Uterus (tissue), 4 donors: ENCODE results near the gene N4BP2L2. TPM values are rescaled to one million over a fixed set of nuclear protein-coding genes. Genes with fewer than 3 reads are reported as not detected.

Experiments used
- DNase-seq, 2 donors: peaks; one replicate each; pipeline ENCODE4 v3.0.0-alpha.2; 2019 to 2020
- H3K27ac ChIP-seq, 2 donors: fragments of 200-600 bp; sonication (generic); 1 replicate in 1 of 2; 2 replicates in 1 of 2; pipeline ENCODE4 v1.5.1; 2016 to 2018
- H3K27me3 ChIP-seq, 2 donors: fragments of 200-600 bp; sonication (generic); one replicate each; pipeline ENCODE4 v1.5.1; 2018 to 2019; ENCODE audit warnings: control low read depth in 1 of 2
- H3K36me3 ChIP-seq, 2 donors: fragments of 200-600 bp; sonication (generic); one replicate each; pipeline ENCODE4 v1.5.1; 2019; ENCODE audit warnings: control low read depth in 1 of 2
- H3K4me1 ChIP-seq, 2 donors: fragments of 200-600 bp; sonication (generic); one replicate each; pipeline ENCODE4 v1.5.1; 2018 to 2019; ENCODE audit warnings: control low read depth in 1 of 2
- H3K4me3 ChIP-seq, 2 donors: fragments of 200-600 bp; sonication (generic); 1 replicate in 1 of 2; 2 replicates in 1 of 2; pipeline ENCODE4 v1.5.1; 2018 to 2019; ENCODE audit warnings: mild to moderate bottlenecking in 1 of 2
- H3K9me3 ChIP-seq, 2 donors: fragments of 200-600 bp; sonication (generic); one replicate each; pipeline ENCODE4 v1.5.1; 2019; ENCODE audit warnings: control low read depth in 1 of 2
- CTCF ChIP-seq, 4 experiments: fragments of 200-600 bp in 2 of 4; fragments of 450-650 bp in 2 of 4; sonication (generic) in 2 of 4; IDR thresholded peaks; one replicate each; pipeline ENCODE4 v1.5.1; 2016 to 2019; ENCODE audit warnings: antibody characterized with exemption in 4 of 4, mild to moderate bottlenecking in 2 of 4, moderate library complexity in 1 of 4
- POLR2A ChIP-seq, 2 donors: fragments of 450-650 bp; IDR thresholded peaks; one replicate each; pipeline ENCODE4 v1.6.1; 2016; ENCODE audit warnings: antibody characterized with exemption in 2 of 2, mild to moderate bottlenecking in 1 of 2, moderate library complexity in 1 of 2
- intact Hi-C: fragments of 100-400 bp; cut with DNase I; formaldehyde crosslinking; loops from one replicate; pipeline ENCODE4 v1.15.1; 2023; ENCODE audit warnings: low total_unique reads
- total RNA-seq, 4 donors: library from RNA; depleted of rRNA in 3 of 4; stranded (reverse); fragments of >200 nt in 3 of 4; gene quantifications; one replicate each; pipeline versions ENCODE4 v1.1.0 to v1.2.4, GENCODE V29; 2014 to 2023
- donor health status: DM: yes; HTN: yes; CAD: no.

N4BP2L2 gene
- total RNA-seq, 4 donors from 2014 or later, result 187 to 288 (median 233) TPM

GRCh38 chr13:32445461-32445860, 93.1 kb downstream of the N4BP2L2 start:
- Histone ChIP-seq H3K27me3 (no peaks in the 10 kb centered on the region), H3K27ac (no peak overlapping the region), H3K4me3 (no peak overlapping the region), H3K4me1 (no peaks in the 10 kb centered on the region), H3K36me3 (no peaks in the 10 kb centered on the region), H3K9me3 (no peaks in the 10 kb centered on the region)
- intact Hi-C loops, result no loop called here
- TF ChIP-seq CTCF (IDR thresholded peaks at IDR 0.05), result no peak
- no peak for TF ChIP-seq POLR2A (IDR thresholded peaks at IDR 0.05)
- DNase-seq, result no peak

GRCh38 chr13:32443111-32443510, 95.5 kb downstream of the N4BP2L2 start:
- Histone ChIP-seq H3K4me3 (no peak overlapping the region), H3K36me3 (no peaks in the 10 kb centered on the region), H3K27me3 (no peaks in the 10 kb centered on the region), H3K9me3 (no peaks in the 10 kb centered on the region), H3K4me1 (no peaks in the 10 kb centered on the region), H3K27ac (no peak overlapping the region)
- TF ChIP-seq CTCF (IDR thresholded peaks at IDR 0.05), result peak in 3 of 4 experiments; percentile 8 to 33 (median 10)
- no peak for TF ChIP-seq POLR2A (IDR thresholded peaks at IDR 0.05)
- intact Hi-C loops, result no loop called here
- DNase-seq, result no peak

- H3K36me3 ChIP-seq, result no peaks in the 10 kb centered on the region
- no peaks in the 10 kb centered on the region for H3K4me1 ChIP-seq
- TF ChIP-seq CTCF (IDR thresholded peaks at IDR 0.05), result no peak
- TF ChIP-seq POLR2A (IDR thresholded peaks at IDR 0.05), result no peak
- no peak for DNase-seq
- intact Hi-C loops, result no loop called here
- H3K4me3 ChIP-seq, result no peak overlapping the region
- H3K27me3 ChIP-seq, result no peaks in the 10 kb centered on the region
- no peak overlapping the region for H3K27ac ChIP-seq
- H3K9me3 ChIP-seq, result no peaks in the 10 kb centered on the region
Measured at GRCh38 chr13:32438871-32439270, 99.7 kb downstream of the N4BP2L2 start.

DNA sequence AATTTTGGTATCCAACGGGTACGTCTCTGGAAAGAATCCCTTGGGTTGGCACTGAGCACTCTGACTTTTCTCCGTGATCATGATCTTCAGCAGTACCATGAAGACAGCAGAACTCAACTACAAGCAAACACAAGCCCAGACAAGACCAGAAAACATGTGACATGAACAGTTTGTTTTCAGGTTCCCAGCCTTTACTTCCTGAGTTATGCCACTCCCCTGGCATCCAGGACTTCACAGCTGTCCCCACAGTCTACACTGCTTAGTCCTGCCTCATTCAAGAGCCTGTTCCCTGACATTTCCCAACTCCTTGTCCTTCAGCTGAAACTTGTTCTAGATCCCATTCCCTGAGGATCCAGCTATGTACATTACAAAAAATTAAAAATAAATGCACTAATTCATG, 105.7 kb downstream of the N4BP2L2 start:
- Histone ChIP-seq H3K36me3 (no peaks in the 10 kb centered on the region), H3K4me3 (no peak overlapping the region), H3K27ac (no peak overlapping the region), H3K9me3 (no peaks in the 10 kb centered on the region), H3K4me1 (no peaks in the 10 kb centered on the region), H3K27me3 (no peaks in the 10 kb centered on the region)
- intact Hi-C loops, result no loop called here
- DNase-seq, result no peak
- no peak for TF ChIP-seq CTCF (IDR thresholded peaks at IDR 0.05)
- TF ChIP-seq POLR2A (IDR thresholded peaks at IDR 0.05), result no peak

- Histone ChIP-seq H3K36me3 (no peaks in the 10 kb centered on the region), H3K4me3 (no peak overlapping the region), H3K27ac (no peak overlapping the region), H3K9me3 (no peaks in the 10 kb centered on the region), H3K4me1 (no peaks in the 10 kb centered on the region), H3K27me3 (no peaks in the 10 kb centered on the region)
- TF ChIP-seq CTCF (IDR thresholded peaks at IDR 0.05) (no peak), POLR2A (IDR thresholded peaks at IDR 0.05) (no peak)
- intact Hi-C loops, result no loop called here
- no peak for DNase-seq
Measured at GRCh38 chr13:32431361-32431760, 107.2 kb downstream of the N4BP2L2 start.
